GM18519 (cell line): ENCODE results near the gene JARID2.
"Not testable (repeated sequence)": the region's sequence is repeated elsewhere in the genome, so short reads cannot be mapped to it uniquely, and the experiment has no call there.

Experiments
- ATAC-seq: cut with Tn5 transposase; IDR thresholded peaks from one replicate; pipeline ENCODE4 v1.9.1; 2021; ENCODE audit warnings: mild to moderate bottlenecking, moderate library complexity; ENCODE audit not compliant: unreplicated experiment, low FRiP score

JARID2 gene

DNA sequence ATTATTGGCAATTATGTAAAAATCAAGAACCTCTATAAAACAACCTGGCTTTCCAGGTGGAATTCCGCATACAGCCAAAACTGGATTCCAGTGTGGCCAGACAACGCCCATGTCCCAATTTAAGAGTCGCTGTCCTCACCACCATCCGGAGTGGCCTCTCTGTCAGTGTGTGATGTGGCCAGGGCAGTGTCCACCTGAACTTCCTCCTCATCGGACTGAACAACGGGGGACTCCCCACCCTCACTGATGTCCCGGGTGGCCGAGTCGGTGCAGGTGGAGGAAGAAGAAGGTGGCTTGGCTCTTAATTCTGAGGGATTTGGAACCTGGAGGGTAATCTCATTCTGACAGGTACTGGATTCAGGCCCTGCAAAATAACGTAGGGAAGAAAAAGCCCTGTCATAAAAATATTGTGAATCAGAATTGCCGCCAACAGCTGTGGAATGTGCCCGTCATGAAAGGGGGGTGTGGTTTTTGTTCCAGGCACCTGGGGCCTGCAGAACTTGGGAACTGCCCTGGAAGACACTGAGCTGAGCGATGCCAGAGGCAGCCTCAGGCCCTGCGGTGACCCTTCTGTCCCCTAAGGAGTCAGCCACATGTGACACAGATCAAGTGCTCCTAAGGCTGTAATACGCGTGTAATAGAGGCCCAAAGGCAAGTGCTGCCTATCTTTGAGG lies 277.1 kb downstream of the JARID2 start:
- no peak for ATAC-seq

DNA sequence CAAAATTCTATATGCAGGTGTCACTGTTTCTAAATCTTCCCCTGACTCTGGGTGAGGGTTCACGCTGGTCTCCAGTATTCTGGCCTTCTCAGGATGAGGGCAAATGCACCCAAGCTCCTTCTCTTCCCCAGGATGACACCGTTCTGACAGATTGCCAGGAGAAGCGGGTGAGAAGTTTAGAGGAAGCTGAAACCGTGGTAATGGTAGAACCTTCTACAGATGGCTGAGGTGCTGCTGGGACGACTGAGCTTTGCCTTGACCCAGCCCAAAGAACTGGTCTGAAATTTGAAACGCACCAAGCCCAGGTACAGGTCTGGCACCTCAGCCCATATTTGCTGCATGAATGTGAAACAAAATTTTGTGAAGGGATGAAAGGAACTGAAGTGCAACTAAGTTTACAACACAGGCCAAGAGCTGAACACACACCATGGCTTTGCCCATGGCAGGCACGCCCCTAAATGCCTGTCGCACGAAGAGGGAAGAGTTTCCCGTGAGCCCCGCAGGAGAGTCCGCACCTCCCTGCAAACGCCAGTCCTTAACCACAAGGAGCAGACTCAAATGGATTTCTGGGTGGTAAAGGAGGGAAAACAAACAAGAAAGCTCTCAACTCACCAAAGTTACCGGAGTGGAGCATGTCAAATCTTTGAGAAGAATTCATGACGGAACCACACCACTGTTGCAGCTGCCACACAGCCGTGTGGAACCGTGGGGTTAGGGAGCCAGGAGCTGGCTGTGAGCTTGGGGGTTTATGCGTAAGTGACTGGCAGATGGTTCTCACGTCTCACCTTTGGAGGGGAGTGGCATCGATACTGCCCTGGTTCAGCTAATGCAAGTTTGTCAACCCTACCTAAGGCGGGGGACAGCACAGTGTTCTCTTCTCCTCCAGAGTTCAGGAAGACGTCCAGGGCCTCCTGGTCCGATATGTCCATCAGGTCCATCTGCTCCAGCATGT lies 278.1 kb downstream of the JARID2 start:
- ATAC-seq: no peak

DNA sequence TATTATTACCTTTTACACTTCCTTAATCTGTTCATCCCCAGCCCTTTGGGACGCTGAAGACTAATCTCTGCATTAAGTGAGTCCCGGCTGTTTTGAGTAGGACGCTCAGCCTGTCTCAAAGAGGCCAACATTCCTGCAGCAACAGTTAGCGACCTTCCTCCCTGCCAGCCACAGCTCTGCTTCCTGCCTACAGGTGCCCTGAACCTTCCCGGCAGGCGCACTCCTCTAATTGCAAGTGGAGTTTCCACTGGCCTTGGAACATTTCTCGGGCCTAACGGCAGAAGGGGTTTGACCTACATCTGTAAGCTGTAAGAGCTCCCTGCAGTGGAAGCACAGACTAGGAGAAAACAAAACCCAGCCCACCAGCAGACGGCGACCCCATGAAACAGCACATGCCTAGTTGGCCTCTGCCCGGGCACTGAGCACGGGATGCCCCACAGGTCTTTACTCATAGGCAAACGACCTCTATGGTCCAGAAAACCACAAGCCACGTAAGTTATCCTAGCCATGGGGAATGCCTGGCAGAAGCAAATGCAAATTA lies 279.1 kb downstream of the JARID2 start:
- ATAC-seq: no peak

DNA sequence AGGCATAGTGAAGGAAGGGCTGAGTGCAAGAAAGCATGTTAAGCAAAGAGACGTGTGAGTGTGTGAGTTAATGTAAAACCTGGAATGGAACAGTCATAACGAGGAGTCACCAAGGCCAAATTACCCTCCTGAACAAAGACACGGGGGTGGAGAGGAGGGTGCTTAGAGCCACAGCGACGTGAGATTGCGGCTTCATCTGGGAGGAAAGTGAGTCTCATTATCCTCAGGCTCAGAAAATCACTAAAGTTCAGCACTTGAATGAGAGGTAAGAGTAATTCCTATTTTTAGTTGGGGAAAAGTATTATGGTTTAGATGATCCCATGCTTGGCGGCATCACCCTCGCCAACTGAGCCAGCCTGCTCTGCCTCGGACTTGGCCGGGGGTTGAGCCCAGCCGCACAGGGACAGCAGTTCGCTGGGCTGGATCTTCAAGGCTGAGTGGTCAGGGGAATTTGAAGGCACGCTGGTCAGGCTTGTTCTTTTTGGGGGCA lies 280.4 kb downstream of the JARID2 start:
- no peak for ATAC-seq

DNA sequence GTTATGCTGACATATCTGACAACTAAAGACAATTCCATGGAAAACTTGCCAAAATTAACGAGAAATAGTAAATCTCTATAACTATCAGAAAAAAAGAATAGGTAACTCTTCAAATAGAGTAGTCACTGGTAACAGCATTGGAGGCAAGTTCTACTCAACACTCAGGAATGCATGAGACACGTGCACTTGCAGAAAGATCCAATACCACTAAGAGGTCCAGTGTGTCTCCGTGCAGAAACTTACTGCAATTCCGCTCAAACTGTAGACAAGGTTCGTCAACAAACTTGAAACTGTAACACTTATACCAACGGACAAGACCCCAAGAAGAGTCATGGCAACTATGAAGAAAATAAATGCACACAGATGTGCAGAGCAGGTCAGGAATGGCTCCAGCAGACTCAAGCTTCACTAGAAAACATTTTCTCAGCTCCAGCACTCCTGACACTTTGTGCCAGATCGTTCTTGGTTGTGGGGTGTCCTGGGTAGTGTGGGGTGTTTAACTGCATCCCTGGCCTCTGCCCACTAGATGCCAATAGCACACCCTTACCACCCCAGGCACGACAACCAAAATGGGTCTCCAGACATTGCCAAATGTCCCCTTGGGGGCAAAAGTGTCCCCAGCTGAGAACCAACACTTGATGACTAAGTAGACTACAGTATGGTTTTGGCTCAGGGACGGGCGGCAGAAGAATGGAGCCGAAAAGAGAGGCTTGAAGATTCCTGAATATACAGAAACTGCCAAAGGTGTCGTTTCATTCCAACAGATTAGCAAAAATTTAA lies 282.2 kb downstream of the JARID2 start:
- no peak for ATAC-seq

DNA sequence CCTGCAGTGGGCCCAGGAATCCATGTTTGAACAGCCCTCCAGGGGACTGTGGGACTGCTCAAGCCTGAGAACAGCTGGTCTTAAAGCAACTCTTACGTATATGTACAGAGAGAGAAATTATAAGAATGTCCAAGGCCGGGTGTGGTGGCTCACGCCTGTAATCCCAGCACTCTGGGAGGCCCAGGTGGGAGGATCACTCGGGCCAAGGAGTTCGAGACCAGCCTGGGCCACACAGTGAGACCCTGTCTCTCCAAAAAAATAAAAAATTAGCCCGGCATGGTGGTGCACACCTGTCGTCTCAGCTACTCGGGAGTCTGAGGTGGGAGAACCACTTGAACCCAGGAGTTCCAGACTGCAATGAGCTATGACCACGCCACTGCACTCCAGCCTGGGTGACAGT lies 283.0 kb downstream of the JARID2 start:
- no peak for ATAC-seq

DNA sequence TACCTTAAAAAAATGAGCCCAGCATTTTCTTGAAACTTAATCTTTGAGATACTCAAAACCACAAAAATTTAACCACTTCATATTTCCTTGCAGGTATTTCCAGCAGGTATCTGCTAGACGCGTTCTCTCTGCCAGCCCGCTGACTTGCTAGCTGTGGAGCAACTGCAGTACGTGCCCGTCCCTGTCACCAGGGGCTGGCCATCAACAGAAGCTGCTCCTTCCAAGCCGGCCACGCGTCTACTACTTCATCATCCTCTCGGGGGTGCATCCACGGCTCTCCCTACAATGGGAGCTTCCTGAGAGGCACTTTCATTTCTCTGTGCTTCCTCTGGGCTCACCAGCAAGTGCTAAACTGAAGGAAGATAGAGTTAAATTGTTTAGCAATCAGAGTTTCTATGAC lies 284.5 kb downstream of the JARID2 start:
- no peak for ATAC-seq

DNA sequence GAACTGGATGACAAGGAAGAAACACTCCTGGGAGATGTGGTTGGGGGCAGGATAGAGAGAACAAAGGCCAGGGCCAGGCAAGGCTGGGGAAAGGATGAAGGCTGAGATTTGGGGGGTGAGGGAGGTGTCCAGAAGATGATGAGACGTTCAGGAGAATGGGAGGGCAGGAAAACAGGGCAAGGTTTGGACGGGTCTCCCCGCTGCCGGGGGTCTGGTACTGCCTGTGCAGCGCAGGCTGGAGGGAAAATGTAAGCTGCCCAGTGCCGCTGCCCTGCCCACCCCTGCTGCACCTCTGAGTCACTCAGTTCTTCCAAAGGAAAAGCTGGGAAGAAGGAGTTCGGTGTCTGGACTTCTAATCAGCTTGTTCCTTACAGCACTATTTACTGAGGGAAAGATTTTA lies 286.1 kb downstream of the JARID2 start:
- ATAC-seq: no peak

DNA sequence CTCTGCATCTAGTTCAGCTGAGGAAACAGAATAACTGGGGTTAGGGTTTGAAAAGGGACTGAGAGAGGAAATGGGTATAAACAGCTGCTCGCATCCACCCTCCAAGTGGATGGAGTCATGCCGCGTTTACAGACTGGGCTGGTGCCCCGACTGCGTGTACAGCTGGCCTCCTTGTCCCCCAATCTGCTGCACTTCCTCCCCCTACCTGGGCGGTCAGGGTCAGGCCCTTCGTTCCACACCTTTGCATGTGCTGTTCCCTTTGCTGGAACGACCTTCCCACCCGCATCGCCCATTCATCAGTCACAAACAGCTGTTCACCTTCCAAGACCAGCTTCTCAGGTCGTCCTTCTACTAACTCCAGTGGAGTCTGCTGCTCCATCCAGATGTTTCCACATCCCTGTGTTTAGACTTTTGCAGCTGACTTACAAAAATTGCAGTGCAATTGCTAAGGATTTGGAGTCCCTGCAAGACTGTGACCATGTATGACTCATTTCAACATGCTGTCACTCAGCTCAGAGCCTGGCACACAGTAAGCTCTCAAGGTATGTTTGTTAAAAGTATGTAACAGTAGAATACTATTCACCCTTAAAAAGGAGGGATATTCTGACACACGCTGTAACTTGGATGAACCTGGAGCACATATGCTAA lies 287.6 kb downstream of the JARID2 start:
- ATAC-seq: no peak

DNA sequence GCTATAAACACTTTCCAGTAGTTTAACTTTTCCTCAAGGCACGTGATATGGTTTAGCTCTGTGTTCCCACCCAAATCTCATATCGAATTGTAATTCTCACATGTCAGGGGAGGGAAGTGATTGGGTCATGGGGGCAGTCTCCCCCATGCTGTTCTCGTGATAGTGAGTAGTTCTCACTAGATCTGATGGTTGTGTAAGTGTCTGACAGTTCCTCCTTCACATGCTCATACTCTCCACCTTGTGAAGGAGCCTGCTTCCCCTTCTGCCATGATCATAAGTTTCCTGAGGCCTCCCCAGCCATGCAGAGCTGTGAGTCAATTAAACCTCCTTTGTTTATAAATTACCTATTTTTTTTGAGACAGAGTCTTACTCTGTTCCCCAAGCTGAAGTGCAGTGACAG lies 289.1 kb downstream of the JARID2 start:
- ATAC-seq: no peak

DNA sequence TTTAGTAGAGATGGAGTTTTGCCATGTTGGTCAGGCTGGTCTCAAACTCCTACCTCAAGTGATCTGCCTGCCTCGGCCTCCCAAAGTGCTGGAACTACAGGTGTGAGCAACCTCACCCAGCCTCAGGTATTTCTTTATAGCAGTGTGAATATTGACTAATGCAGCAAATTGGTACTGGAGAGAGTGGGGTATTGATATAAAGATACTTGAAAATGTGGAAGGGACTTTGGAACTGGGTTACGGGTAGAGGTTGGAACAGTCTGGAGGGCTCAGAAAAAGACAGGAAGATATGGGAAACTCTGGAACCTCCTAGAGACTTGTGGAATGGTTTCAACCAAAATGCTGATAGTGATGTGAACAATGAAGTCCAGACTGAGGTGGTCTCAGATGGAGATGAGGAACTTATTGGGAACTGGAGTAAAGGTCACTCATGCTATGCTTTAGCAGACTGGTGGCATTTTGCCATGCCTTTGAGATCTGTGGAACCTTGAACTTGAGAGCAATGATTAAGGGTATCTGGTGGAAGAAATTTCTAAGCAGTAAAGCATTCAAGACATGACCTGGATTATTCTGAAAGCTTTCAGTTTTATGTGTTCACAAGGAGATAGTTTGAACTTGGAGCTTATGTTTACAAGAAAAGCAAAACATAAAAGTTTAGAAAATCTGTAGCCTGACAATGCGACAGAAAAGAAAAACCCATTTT lies 289.8 kb downstream of the JARID2 start:
- ATAC-seq: no peak

DNA sequence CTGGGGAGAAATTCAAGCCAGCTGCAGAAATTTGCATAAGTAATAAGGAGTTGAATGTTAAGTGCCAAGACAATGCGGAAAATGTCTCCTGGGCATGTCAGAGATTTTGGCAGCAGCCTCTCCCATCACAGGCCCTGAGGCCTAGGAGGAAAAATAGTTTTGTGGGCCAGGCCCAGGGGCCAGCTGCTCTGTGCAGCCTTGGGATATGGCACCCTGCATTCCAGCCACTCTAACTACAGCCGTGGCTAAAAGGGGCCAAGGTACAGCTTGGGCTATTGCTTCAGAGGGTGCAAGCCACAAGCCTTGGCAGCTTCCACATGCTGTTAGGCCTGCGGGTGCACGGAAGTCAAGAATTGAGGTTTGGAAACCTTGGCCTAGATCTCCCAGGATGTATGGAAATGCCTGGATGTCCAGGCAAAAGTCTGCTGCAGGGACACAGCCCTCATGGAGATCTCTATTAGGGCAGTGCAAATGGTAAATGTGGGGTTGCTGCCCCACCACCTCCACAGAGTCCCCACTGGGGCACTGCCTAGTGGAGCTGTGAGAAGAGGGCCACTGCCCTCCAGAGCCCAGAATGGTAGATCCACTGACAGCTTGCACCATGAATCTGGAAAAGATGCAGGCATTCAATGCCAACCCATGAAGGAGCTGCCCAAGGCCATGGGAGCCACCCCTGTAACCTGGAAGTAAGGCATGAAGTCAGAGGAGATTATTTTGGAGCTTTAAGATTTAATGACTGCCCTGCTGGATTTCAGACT lies 290.5 kb downstream of the JARID2 start:
- ATAC-seq: no peak

DNA sequence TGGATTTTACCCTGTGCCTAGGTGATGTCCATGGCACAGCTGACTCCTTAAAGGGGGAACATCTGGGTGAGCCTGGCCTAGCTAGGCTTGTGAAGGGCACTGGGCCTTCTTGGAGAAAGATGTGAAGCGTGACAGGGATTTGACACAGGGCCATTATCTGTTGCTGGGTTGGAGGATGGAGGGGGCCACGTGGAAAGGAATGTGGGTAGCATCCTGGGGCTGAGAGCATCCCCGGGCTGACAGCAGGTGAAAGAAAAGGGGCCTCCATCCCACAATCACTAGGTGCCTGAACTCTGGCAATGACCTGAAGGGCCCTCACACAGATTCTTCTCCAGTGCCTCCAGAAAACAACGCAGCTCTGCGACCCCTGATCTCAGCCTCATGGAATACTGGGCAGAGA lies 292.2 kb downstream of the JARID2 start:
- no peak for ATAC-seq

DNA sequence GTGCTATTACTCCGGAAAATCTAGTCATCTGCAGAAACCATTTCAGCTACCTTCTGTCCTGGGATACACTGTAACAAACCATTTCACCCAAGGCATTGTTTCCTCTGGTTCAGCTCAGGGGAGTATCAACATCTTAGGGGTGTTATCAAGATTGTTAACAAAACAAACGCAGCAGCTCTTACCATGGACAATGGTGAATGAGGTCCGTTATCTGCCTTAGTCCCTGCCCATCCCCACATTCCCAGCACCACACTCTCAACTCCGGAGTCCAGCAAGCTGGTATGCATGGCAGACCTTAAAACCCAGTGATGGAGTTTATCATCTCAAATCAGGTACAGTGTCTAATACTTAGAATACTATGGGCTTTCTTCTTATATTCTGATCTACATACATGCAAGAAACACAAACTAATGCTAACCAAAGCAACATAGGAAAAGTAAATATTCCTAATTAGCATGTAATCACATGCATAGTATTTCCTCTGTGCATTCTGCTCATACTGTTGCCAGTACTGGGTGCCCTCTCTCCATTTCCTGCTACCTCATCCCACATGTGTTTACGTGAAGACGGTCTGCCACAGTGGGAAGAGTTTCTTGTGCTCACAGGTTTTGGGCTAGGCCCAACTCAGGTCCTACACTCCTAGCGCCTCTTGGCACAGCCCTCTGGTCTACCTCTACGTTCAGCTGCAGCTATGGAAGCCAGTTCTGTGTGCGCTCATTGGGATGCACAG lies 293.1 kb downstream of the JARID2 start:
- ATAC-seq: no peak

DNA sequence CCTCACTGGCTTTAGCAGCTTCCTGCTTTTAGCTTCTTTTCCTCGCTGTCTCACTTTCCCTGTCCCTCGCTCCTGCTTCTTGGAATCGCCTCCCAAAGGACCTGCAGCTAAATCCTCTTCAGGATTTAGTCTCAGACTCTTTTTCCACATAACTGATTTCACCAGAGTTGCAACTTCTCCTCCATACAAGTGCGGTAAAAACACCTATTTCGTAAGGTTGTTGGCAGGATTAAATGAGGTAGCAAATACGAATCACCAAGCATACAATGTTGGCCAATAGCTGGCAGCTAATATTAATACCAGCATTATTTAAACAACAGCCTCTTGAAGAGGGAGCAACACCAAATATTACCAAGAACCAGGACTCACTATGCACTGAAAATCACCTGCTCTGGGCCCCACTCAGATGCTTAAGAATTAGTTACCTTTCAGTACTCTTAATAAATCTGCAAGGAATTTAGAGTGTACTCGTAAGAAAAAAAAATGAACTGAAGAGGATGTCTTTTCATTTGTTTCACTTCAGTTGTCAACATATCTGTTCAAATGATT lies 293.9 kb downstream of the JARID2 start:
- ATAC-seq: no peak

DNA sequence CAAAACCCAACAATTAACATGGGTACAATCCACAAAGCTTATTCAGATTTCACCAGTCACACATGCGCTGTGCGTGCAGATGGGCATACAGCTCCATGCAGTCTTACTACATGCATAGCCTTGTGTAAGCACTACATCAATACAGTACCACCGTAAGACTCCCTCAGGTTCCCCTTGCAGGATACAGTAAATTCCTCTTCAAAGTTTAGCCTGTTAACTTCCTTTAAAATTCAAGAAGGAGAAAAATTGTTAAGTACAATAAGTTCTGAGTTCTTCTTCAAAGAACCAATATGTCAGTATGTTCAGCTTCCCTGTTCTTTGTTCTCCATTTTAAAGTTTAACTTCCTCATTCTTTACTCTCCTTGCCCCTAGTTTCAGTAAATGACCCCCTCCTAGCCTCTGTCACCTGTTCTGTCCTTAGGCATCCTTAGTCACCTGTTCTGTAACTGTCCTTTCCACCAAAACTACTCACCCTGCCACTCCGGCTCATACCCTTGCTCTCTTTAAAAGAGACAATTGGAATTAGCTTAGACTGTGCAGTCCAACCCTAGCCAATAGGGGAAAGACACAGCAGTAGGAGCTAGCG lies 297.6 kb downstream of the JARID2 start:
- ATAC-seq: not testable (repeated sequence)

DNA sequence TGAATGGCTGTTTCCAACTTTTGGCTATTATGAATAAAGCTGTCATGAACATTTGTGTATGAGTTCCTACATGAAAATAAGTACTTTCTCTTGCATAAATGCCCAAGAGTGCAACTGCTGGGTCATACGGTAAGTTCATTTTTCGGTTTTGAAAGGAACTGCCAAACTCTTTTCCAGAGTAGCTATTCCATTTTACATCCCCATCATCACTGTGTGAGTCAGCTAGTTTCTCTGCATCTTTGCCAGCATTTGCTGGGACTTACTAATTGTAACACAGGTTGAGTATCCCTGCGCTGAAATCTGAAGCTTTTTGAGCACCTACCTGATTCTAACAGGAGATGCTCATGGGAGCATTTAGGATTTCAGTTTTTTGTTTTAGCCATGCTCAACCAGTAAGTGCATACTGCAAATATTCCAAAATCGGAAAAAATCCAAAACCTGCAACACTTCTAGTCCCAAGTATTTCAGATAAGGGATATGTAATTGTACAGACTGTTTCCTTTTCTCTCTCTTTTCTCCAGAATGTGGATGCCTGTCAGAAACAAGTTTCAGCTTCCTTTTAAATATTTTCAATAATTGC lies 298.5 kb downstream of the JARID2 start:
- no peak for ATAC-seq
